Breast epithelium (tissue), 4 donors: ENCODE results near the gene S100A7. TPM values are rescaled to one million over a fixed set of nuclear protein-coding genes. Genes with fewer than 3 reads are reported as not detected.
A peak's percentile ranks its signal among the peaks of the same experiment; 100 is the strongest.

Source experiments
- DNase-seq, 2 donors: peaks; one replicate each; pipeline ENCODE4 v3.0.0-alpha.2; 2019; ENCODE audit warnings: low spot score in 2 of 2
- H3K27ac ChIP-seq, 2 donors: fragments of 200-600 bp; sonication (generic) in 1 of 2; one replicate each; pipeline ENCODE4 v1.5.1; 2016 to 2019; ENCODE audit warnings: mild to moderate bottlenecking in 1 of 2
- H3K27me3 ChIP-seq, 2 donors: fragments of 200-600 bp; sonication (generic) in 1 of 2; one replicate each; pipeline versions ENCODE4 v1.5.1 to v1.6.0; 2017 to 2019; ENCODE audit warnings: control low read depth in 1 of 2, mild to moderate bottlenecking in 1 of 2
- H3K36me3 ChIP-seq: fragments of 200-600 bp; one replicate; pipeline ENCODE4 v1.5.1; 2019
- H3K4me1 ChIP-seq, 2 donors: fragments of 200-600 bp; sonication (generic); one replicate each; pipeline ENCODE4 v1.5.1; 2016 to 2019; ENCODE audit warnings: control low read depth in 1 of 2
- H3K4me3 ChIP-seq, 3 donors: fragments of 200-600 bp; sonication (generic); 1 replicate in 2 of 3; 2 replicates in 1 of 3; pipeline ENCODE4 v1.5.1; 2016 to 2019; ENCODE audit warnings: mild to moderate bottlenecking in 3 of 3, moderate library complexity in 2 of 3
- H3K9me3 ChIP-seq, 2 donors: fragments of 200-600 bp; sonication (generic) in 1 of 2; one replicate each; pipeline ENCODE4 v1.5.1; 2016 to 2019; ENCODE audit warnings: control low read depth in 1 of 2
- POLR2A ChIP-seq: fragments of 450-650 bp; IDR thresholded peaks from one replicate; pipeline ENCODE4 v1.6.1; 2016; ENCODE audit warnings: antibody characterized with exemption, mild to moderate bottlenecking, moderate library complexity
- POLR2AphosphoS5 ChIP-seq, 3 donors: sonication (generic); formaldehyde crosslinking; IDR thresholded peaks; one replicate each; pipeline ENCODE4 v1.6.1; 2017; ENCODE audit warnings: antibody characterized with exemption in 3 of 3
- intact Hi-C: fragments of 100-400 bp; cut with DNase I; formaldehyde crosslinking; loops from one replicate; pipeline ENCODE4 v1.15.1; 2023; ENCODE audit warnings: low total_unique reads
- total RNA-seq, 3 donors: library from RNA; depleted of rRNA; stranded (reverse); fragments of >200 nt; gene quantifications; one replicate each; pipeline ENCODE4 v1.1.0, GENCODE V29; 2016
- TF ChIP-seq, protein P1 (sequence below), 3 donors: fragments of 450-650 bp; IDR thresholded peaks; one replicate each; pipeline ENCODE4 v1.5.1; 2016 to 2017; ENCODE audit warnings: antibody characterized with exemption in 3 of 3, mild to moderate bottlenecking in 3 of 3, moderate library complexity in 3 of 3

The S100A7 gene
- total RNA-seq, 3 donors from 2014 or later, result not detected

- no peaks in the 10 kb centered on the region for H3K9me3 ChIP-seq
- H3K27me3 ChIP-seq, result no peaks in the 10 kb centered on the region
- TF ChIP-seq, protein P1, sequence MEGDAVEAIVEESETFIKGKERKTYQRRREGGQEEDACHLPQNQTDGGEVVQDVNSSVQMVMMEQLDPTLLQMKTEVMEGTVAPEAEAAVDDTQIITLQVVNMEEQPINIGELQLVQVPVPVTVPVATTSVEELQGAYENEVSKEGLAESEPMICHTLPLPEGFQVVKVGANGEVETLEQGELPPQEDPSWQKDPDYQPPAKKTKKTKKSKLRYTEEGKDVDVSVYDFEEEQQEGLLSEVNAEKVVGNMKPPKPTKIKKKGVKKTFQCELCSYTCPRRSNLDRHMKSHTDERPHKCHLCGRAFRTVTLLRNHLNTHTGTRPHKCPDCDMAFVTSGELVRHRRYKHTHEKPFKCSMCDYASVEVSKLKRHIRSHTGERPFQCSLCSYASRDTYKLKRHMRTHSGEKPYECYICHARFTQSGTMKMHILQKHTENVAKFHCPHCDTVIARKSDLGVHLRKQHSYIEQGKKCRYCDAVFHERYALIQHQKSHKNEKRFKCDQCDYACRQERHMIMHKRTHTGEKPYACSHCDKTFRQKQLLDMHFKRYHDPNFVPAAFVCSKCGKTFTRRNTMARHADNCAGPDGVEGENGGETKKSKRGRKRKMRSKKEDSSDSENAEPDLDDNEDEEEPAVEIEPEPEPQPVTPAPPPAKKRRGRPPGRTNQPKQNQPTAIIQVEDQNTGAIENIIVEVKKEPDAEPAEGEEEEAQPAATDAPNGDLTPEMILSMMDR (IDR thresholded peaks at IDR 0.05), result no peak
- TF ChIP-seq POLR2AphosphoS5 (IDR thresholded peaks at IDR 0.05) (no peak), POLR2A (no peak)
- no peak overlapping the region for H3K4me3 ChIP-seq
- no peak for DNase-seq
- H3K36me3 ChIP-seq, result no peaks in the 10 kb centered on the region
- intact Hi-C loops, result no loop called here
- peak overlapping the region; percentile 77 to 86 for H3K27ac ChIP-seq
- peaks cover 0 to 9% of the 10 kb centered on the region in 2 donors for H3K4me1 ChIP-seq
Observed at GRCh38 chr1:153506386-153506785, 45.9 kb upstream of the S100A7 start.

DNA sequence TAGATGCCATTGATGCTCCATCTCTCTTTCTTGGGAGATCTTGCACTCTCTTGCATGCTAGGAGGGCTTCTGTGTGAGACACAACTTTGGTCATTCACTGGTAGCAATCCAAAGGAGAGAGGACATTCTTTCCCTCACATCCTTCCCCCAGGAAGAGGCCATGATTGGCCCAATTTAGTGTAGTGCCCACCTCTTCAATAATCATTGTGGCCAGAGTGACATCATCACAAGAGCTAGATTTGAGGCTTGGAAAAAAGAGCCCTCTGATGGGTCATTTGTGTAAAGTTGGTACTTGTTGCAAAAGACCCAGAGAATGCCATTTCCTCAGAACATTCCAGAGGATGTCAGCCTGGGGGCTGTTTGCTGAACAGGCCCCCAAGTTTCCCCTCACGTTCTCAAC, 45.1 kb upstream of the S100A7 start:
- Histone ChIP-seq H3K36me3 (no peaks in the 10 kb centered on the region), H3K4me1 (peaks cover 0 to 9% of the 10 kb centered on the region in 2 donors), H3K27me3 (no peaks in the 10 kb centered on the region), H3K27ac (peak overlapping the region in 1 of 2 donors; percentile 86), H3K4me3 (no peak overlapping the region), H3K9me3 (no peaks in the 10 kb centered on the region)
- DNase-seq, result no peak
- TF ChIP-seq, protein P1 (IDR thresholded peaks at IDR 0.05), result no peak
- TF ChIP-seq POLR2A (no peak), POLR2AphosphoS5 (IDR thresholded peaks at IDR 0.05) (no peak)
- intact Hi-C loops, result no loop called here

GRCh38 chr1:153503766-153504165, 43.3 kb upstream of the S100A7 start:
- peaks cover 0 to 9% of the 10 kb centered on the region in 2 donors for H3K4me1 ChIP-seq
- H3K27me3 ChIP-seq, result no peaks in the 10 kb centered on the region
- no peaks in the 10 kb centered on the region for H3K36me3 ChIP-seq
- intact Hi-C loops, result no loop called here
- H3K4me3 ChIP-seq, result no peak overlapping the region
- H3K27ac ChIP-seq, result no peak overlapping the region
- no peaks in the 10 kb centered on the region for H3K9me3 ChIP-seq
- TF ChIP-seq POLR2AphosphoS5 (IDR thresholded peaks at IDR 0.05) (no peak), POLR2A (no peak)
- TF ChIP-seq, protein P1 (IDR thresholded peaks at IDR 0.05), result no peak
- DNase-seq, result no peak

DNA sequence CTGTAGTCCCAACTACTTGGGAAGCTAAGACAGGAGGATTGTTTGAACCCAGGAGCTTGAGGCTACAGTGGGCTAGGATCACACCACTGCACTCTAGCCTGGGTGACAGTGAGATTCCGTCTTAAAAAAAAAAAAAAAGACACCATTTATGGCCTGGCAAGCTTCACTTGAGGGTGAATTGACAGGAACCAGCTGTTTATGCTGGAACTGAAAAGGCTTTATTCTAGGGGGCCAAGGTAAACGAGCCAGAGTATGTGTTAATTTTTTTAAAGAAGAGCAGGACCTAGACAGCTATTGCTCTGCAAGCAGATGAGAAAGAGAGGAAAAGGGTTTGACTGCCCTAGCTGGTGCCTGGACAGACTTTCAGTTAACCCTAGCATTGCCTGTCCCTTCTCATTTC, 38.3 kb upstream of the S100A7 start:
- TF ChIP-seq POLR2AphosphoS5 (IDR thresholded peaks at IDR 0.05) (no peak), POLR2A (no peak)
- TF ChIP-seq, protein P1 (IDR thresholded peaks at IDR 0.05), result no peak
- no peak for DNase-seq
- Histone ChIP-seq H3K4me1 (no peaks in the 10 kb centered on the region), H3K9me3 (no peaks in the 10 kb centered on the region), H3K4me3 (no peak overlapping the region), H3K27ac (no peak overlapping the region), H3K27me3 (no peaks in the 10 kb centered on the region), H3K36me3 (no peaks in the 10 kb centered on the region)
- intact Hi-C loops, result no loop called here

DNA sequence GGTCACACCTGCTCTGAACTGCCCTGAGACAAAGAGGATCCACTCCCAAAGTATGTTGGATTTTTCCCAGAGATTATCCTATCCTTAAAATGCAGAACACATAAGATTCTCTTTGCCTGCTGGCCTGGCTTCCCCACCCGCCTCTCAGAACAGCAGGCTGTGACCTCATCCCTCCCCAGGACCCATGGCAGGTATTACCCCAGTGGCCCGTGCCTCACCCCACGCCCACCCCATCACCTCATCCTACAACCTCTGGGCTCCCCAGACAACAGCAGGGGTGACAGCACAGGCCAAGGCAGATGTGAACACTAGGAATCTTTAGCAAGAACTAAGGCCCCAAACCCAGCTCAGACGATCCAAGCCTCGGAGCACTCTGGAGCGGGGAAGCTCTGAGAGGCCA, 35.1 kb upstream of the S100A7 start:
- Histone ChIP-seq H3K27me3 (no peaks in the 10 kb centered on the region), H3K9me3 (no peaks in the 10 kb centered on the region), H3K4me3 (no peak overlapping the region), H3K4me1 (peaks cover 0 to 7% of the 10 kb centered on the region in 2 donors), H3K36me3 (no peaks in the 10 kb centered on the region), H3K27ac (no peak overlapping the region)
- DNase-seq, result no peak
- intact Hi-C loops, result loop anchor here (2.0 kb wide), 1 partner anchor 143 kb away; no protein-coding TSS in a partner anchor
- TF ChIP-seq POLR2A, result no peak
- TF ChIP-seq, protein P1 (IDR thresholded peaks at IDR 0.05), result no peak
- TF ChIP-seq POLR2AphosphoS5 (IDR thresholded peaks at IDR 0.05), result no peak
